GM19455 (cell line): ENCODE data around the gene HSCB.
"Not testable (repeated sequence)": the region's sequence is repeated elsewhere in the genome, so short reads cannot be mapped to it uniquely, and the experiment has no call there.

Experiments
- ATAC-seq: cut with Tn5 transposase; IDR thresholded peaks from one replicate; pipeline ENCODE4 v1.9.1; 2021; ENCODE audit not compliant: unreplicated experiment

The HSCB gene

DNA sequence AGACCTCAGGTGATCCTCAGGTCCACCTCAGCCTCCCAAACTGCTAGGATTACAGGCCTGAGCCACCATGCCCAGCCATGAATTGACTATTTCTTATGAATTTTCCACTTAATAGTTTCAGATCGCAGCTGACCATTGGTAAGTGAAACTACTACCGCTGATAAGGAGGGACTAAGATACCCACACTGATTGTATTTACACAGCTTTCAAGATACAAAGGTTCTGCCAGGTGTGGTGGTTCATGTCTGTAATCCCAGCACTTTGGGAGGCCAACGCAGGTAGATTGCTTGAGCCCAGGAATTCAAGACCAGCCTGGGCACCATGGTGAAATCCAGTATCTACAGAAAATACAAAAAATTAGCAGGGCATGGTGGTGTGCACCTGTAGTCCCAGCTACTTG lies 4.1 kb upstream of the HSCB start:
- no peak for ATAC-seq

DNA sequence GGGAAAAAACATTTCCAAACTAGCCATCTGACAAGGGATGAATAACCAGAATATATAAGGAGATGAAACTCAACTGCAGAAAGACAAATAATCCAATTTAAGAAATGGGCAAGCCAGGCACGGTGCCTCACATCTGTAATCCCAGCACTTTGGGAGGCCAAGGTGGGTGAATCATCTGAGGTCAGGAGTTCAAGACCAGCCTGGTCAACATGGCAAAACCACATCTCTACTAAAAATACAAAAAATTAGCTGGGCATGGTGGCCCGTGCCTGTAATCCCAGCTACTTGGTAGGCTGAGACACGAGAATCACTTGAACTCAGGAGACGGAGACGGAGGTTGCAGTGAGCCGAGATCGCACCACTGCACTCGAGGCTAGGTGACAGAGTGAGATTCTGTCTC lies 3.0 kb upstream of the HSCB start:
- not testable (repeated sequence) for ATAC-seq

DNA sequence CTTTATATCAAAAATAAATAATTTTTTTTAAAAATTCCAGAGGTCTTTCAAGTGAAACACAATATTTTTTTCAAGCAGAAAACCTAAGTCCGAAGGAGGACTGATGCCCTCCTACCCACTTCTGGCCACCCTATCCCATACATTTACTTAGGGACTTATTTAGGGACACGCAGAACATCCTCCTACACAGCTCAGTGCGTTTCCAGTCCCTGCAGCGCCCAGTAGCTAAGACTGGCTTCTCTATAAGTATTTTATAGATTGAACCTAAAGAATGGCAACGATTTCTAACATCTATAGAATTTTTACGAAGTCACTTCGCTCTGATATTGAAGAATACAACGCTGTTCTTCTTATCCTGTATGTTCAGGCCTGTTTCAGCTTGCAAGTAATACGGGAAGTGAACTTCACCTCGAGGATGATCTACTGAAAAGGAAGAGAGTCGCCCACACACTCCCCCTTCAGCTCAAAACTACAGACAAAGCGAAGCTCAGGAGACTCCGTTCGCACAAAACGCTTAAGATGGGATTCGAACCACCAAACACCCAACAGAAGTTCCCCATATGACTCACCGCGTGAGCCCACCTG lies 547 bp upstream of the HSCB start:
- ATAC-seq = no peak

DNA sequence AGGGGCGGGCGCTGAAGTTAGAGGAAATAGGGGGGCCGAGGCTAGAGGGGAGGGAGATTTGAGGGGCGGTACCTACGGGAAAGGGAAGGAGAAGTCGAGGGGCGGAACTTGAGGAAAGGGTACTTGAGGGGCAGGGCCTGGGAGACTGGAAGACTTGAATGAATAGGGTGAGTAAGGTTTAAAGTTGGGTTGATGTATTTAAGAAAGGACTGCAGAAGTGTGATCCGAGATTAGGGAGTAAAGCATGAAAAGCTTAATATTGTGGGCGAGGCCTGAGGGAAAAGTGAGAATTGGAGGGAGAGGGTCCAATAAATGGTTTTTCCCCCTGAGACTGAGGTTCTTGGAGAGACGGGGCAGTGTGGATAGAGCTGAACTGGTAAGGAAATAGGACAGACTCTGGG lies 723 bp downstream of the HSCB start:
- ATAC-seq = no peak

DNA sequence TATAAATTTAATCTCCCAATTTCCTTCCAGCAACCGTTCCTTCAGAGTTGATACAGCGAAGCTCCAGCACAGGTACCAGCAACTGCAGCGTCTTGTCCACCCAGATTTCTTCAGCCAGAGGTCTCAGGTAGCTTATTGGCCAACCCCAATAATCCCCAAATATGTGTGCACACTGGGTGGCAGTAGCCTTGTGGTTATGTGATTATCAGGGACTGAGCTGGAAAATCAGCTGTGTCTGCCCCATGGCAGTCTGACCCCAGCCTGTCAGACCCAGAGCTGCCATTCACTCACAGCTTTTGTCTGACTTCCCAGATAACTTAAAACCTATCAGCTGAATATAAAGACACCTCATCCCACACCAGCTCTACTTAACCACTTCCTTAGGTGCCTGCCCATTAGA lies 2.0 kb downstream of the HSCB start:
- no peak for ATAC-seq

DNA sequence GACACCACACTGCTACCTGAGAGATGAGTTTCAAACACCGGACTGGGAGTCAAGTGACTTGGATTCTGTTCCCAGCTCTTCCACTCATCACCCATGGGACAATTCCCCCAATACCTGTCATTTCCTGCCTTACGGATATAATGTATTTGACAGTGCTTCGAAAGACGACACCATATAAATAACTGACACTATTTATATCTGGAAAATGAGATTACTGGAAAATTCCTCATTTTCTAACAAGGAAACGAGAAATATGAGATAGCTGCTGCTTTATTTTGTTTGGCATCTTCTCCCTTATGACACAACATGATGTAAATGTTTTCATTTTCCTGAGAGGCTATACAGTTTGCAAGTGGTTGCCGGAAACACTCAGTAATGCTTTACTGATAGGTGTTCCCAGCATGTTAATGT lies 8.6 kb downstream of the HSCB start:
- ATAC-seq = no peak

DNA sequence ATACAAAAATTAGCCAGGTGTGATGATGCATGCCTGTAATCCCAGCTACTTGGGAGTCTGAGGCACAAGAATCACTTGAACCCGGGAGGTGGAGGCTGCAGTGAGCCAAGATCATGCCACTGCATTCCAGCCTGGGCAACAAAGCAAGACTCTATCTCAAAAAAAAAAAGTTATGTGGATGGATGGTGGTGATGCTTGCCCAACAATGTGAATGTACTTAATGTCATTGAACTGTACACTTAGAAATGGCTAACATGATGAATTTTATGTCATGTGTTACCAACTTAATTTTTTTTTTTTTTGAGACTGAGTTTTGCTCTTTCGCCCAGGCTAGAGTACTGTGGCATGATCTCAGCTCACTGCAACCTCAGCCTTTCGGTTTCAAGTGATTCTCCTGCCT lies 12.7 kb downstream of the HSCB start:
- not testable (repeated sequence) for ATAC-seq

DNA sequence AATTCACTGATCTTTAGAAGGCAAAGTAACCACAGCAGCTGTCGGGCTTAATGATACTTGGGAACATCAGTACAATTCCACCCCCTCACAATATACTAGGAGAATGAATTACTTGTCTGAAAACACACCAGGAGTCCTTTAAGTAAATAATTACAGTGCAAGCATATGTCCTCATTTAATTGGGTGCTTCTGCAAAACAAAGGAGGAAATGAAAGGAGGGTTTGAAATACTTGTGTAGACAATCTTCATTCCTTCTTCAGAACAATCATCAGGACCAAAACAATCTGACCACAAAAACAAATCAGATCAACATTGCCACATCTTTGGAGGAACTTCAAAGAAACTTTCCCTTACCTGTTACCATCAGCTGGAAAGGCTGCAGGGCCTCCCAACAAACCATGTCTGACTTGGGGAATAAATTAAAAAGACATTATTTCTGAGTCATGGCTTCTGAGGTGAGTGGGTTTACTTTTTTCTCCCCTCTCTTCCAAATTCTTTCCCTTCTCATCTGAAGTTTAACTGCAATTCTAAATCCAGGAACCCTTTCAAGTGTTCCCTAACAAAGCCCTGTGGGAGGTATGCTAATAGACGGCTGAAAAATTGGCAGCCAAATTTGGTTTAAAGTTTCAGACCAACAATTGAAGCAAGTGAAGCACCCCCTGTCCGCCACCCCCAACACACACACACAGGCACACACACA lies 18.2 kb downstream of the HSCB start:
- no peak for ATAC-seq

DNA sequence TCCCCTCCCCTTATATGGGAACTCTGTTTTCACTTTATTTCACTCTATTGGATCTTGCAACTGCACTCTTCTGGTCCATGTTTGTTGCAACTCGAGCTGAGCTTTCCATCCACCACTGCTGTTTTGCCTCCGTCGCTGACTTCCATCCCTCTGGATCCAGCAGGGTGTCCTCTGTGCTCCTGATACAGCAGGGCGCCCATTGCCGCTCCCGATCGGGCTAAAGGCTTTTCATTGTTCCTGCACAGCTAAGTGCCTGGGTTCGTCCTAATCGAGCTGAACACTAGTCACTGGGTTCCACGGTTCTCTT lies 19.6 kb downstream of the HSCB start:
- ATAC-seq = no peak

DNA sequence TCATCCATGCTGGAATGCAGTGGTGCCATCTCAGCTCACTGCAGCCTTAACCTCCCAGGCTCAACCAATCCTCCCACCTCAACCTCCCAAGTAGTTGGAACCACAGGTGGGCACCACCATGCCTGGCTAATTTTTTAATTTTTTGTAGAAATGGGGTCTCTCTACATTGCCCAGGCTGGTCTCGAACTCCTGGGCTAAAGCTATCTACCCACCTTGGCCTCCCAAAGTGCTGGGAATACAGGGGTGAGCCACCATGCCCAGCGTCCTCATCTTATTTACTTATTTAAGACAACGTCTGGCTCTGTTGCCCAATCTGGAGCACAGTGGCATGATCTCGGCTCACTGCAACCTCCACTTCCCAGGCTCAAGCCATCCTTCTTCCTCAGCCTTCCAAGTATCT lies 20.2 kb downstream of the HSCB start:
- not testable (repeated sequence) for ATAC-seq

DNA sequence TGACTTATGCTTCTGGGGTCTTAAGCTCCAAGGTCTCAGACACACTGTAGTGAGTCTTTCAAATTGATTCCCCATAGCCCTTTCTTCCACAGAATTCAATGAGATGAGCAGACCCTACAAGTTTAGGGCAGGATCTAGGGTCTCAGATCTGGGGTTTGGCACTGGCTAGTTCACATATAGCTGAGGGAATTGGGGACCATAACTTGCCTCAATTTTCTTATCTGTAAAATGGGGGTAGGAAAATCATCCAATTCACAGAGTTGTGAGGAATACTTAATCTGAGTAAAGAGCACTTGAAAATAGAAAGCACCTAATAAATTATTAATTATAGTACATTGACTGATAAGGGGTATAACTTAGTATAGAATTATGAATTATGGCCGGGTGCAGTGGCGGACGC lies 24.8 kb downstream of the HSCB start:
- no peak for ATAC-seq

DNA sequence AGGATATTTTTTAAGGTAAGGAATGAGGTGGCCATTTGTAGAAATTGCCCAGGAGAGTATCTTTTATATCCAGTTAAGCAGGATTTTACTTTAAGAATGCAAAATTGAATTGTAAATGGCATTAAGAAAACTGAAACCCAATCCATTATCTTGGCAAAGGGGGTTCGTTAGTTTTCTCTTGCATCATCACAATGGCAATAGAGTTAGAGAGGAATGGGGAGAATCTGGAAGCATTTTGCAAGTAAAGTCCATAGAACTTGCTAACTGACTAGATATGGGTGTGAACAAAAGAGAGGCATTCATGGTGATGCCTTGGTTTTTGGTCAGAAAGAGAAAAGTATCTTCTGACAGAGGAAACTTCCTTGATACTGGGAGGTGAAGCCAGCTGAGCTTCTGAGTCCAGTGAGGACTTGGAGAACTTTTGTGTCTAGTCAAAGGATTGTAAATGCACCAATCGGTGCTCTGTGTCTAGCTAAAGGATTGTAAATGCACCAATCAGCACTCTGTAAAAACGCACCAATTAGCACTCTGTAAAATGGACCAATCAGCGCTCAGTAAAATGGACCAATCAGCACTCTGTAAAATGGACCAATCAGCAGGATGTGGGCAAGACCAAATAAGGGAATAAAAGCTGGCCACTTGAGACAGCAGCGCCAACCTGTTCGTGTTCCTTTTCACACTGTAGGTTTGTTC lies 27.0 kb downstream of the HSCB start:
- ATAC-seq = no peak

DNA sequence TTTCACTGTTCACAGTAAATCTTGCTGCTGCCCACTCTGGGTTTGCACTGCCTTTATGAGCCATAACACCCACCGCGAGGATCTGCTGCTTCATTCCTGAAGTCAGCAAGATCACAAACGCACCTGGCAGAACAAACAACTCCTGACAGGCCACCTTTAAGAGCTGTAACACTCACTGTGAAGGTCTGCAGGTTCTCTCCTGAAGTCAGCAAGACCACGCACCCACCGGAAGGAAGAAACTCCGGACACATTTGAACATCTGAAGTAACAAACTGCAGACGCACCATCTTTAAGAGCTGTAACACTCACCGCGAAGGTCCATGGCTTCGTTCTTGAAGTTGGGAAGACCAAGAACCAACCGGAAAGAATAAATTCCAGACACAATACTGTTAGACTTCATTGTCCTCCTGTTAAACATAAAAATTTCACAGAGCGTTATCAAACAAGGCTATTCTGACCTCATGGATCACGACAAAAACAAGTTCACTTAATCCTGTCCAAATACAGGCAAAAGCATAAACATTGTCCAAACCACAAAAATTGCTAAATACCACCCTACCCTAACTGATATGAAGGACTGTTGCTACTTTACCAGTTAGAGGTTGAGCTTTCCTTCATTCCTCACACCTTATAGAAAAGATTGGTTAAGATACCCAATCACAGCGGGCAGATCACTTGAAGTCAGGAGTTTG lies 27.7 kb downstream of the HSCB start:
- no peak for ATAC-seq

DNA sequence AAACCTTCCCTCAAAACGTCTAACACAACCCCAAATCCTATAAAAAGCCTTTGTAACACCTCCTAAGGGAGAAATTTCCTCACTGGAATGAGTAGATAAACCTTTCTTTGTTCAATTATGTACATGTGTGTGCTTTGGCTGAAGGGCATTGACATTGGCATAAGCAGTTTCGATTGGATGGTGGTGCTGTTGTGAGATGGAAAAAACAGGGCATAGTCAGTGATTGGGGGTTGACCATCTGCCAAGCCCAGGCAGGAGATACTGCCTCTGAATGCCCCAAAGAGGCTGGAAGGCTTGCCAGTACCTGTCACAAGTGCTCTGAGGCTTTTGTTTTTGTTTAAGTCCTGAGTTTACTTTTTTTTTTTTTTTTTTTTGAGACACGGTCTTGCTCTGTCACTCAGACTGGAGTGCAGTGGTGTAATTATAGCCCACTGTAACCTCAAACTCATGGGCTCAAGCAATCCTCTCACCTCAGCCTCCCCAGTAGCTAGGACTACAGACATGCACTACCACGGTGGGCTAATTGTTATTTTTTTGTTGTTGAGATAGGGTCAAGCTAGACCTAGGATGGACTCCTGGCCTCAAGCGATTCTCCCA lies 29.5 kb downstream of the HSCB start:
- ATAC-seq = no peak

DNA sequence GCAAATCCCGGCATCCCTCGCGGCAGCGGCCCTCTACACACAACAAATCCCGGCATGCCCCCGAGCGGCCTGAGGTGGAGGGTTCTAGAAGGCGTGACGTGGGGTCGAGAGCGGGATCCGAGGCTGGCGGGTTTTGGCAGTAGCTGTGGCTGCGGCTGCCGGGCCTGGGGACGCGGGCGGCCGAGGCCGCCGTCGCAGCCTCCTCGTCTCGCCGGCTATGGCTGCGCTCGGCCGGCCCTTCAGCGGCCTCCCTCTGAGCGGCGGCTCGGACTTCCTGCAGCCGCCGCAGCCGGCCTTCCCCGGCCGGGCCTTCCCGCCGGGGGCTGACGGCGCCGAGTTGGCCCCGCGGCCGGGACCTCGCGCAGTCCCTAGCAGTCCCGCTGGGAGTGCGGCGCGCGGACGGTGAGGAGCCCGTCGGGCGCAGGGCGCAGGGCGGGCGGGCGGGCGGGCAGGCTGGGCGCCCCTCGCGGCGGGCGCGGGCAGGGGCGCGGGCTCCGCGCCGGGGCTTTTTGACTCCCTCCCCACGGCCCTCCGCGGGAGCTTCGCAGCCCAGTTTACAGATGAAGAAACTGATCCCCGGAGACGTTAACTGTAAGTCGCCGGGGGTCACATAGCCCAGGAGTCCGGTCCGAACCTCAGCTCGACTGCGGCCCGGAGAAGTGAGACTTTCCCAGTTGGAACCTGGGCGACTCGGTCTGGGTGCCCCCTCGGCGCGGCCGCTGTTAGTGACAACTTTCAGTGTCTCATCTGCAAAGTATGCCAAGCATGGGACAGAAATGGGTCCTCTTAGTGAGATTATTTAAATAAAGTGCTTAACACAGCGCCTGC lies 31.0 kb downstream of the HSCB start, which contains the start of gene CCDC117:
Gene CCDC117, plus strand, starts transcription at position 63 of the 828 bp plus-strand sequence. Its CDS starts 155 bp downstream, at position 218.
- ATAC-seq = peak; percentile 85

DNA sequence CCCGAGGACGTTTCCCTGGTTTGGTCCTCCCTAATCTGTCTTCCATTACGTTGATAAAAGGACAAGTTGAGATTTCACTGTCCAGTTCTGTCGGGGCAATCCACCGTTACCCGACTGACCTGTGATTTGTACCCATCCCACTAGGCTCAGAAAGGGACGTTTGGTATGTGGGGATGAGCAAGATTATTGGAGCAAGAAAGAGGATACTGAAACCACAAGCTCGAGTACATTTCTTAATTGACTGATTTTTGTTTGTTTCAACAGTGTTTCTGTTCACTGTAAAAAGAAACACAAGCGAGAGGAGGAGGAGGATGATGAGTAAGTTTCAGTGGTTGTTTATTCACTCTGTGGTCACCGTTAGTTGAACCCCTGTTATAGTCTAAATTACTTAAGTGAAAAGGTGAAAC lies 31.6 kb downstream of the HSCB start:
- peak; percentile 21 for ATAC-seq

DNA sequence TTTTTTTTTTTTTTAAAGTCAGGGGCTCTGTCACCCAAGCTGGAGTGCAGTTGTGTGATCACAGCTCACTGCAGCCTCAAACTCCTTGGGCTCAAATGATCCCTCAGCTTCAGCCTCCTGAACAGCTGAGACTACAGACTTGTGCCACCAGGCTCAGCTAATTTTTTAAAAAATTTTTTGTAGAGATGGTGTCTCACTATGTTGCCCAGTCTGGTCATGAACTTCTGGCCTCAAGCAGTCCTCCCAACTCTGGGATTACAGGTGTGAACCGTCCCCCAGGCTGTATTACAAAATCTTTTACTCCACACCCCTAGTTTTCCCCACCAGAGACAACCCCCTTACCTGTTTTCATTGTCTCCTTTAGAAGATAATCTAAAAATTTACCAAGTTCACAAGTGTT lies 32.5 kb downstream of the HSCB start:
- ATAC-seq = no peak

DNA sequence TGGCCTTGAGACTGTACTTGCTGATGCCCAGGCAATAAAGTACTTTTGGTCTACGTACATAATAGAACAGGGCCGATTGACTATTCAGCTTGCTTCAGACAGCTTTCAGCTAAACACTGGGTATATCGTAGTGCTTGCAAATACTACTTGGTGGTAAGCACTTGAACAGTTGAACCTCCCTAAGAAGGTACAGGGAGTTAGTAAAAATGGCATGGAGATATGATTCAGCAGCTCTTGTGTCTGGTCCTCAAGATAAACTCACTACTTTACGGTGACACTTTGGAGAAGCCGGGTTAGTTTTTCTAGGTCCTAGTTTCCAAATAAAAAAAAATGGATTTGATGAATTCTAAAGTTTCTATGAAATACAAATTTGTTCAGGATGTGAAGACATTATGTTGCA lies 38.0 kb downstream of the HSCB start:
- no peak for ATAC-seq

DNA sequence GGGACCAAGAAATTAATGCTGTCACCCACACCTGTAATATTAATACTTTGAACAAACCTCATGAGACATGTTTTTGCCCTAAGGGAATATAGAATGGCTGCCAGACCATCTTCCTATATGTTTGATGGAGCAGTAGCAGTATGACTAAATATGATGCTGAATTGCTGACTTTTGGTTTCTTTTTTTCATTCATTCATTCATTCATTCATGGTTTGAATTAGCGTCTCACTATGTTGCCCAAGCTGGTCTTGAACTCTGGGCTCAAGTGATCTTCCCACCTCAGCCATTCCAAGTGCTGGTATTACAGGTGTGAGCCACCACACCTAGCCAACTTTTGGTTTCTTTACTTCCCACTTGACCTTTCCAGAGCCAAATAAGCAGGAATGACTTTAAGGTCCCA lies 38.5 kb downstream of the HSCB start:
- no peak for ATAC-seq

DNA sequence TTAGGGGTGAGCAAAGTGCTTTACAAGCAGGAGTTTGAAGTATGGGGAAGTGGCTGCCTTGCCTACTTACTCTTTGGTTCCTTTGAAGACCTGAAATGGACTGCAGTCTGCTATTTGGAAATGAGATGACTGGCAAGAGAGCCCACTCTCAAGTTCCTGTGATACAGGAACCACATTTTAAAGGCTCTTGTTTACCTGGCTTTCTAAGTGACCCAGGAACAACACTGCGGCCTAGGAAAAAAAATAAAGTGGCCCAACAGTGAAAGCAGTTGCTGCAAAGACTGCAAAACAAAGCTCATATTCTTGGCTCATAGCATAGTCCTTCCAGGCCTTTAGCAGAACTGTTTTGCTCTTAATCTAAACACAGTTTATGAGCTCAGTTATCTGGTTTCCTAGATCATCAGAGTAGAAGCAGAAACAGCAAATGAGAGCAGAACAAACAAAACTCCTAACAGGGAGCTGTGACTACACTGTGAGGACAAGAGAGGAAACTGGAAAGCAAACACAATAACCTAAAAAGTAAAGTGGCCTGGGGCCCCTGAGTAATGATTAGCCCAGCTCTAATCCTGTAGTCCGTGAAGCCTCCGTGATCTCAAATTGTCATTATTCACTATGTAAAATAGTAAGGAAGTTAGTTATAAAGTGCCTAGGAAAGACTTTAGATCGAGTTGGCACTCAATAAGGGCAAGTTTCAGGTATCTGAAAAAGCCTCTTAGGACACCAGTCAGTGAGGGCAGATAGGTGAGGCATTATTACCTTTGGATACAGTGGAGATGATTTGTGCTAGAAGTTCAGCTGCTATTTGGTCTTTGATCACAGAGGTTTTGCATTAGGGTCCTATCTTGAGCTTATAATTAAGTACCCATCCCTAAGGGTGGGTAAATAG lies 42.2 kb downstream of the HSCB start:
- no peak for ATAC-seq
